Esophagus muscularis mucosa (tissue), 4 donors: ENCODE measurements around the gene EXOC1L. TPM values are rescaled to one million over a fixed set of nuclear protein-coding genes. Genes with fewer than 3 reads are reported as not detected.

Experiments
- DNase-seq: peaks from one replicate; pipeline ENCODE4 v3.0.0-alpha.2; 2017; ENCODE audit errors: extremely low spot score
- H3K27ac ChIP-seq, 4 donors: fragments of 200-600 bp; sonication (generic); replicated peaks in 1 of 4; 1 replicate in 3 of 4; 2 replicates in 1 of 4; pipeline ENCODE4 v1.5.1; 2016 to 2019; ENCODE audit warnings: mild to moderate bottlenecking in 1 of 4
- H3K27me3 ChIP-seq, 4 donors: fragments of 200-600 bp; sonication (generic); one replicate each; pipeline versions ENCODE4 v1.5.1 to v1.6.0; 2016 to 2019
- H3K36me3 ChIP-seq, 4 donors: fragments of 200-600 bp; sonication (generic); one replicate each; pipeline ENCODE4 v1.5.1; 2016 to 2019
- H3K4me1 ChIP-seq, 4 donors: fragments of 200-600 bp; sonication (generic); one replicate each; pipeline ENCODE4 v1.5.1; 2016 to 2019
- H3K4me3 ChIP-seq, 4 donors: fragments of 200-600 bp; sonication (generic); 1 replicate in 2 of 4; 2 replicates in 2 of 4; pipeline ENCODE4 v1.5.1; 2016 to 2019; ENCODE audit warnings: mild to moderate bottlenecking in 4 of 4, moderate library complexity in 1 of 4
- H3K9me3 ChIP-seq, 4 donors: fragments of 200-600 bp; sonication (generic); 1 replicate in 3 of 4; 2 replicates in 1 of 4; pipeline ENCODE4 v1.5.1; 2016 to 2019
- EP300 ChIP-seq: sonication (generic); formaldehyde crosslinking; IDR thresholded peaks from one replicate; pipeline ENCODE4 v1.6.1; 2017; ENCODE audit warnings: antibody characterized with exemption
- POLR2A ChIP-seq: fragments of 450-650 bp; IDR thresholded peaks from one replicate; pipeline ENCODE4 v1.6.1; 2017; ENCODE audit warnings: antibody characterized with exemption, moderate library complexity, mild to moderate bottlenecking, low read depth
- POLR2AphosphoS5 ChIP-seq, 2 donors: sonication (generic); formaldehyde crosslinking; IDR thresholded peaks; one replicate each; pipeline ENCODE4 v1.6.1; 2017; ENCODE audit warnings: antibody characterized with exemption in 2 of 2
- WGBS: methylation state at CpG from one replicate; pipeline ENCODE4 v1.1.5; 2018; 5-methylcytosine and 5-hydroxymethylcytosine counted together
- intact Hi-C: fragments of 100-400 bp; cut with DNase I; formaldehyde crosslinking; loops from one replicate; pipeline ENCODE4 v1.15.1; 2023
- total RNA-seq, 4 donors: library from RNA; depleted of rRNA; stranded (reverse); fragments of >200 nt; gene quantifications; one replicate each; pipeline versions ENCODE4 v1.1.0 to v1.2.1, GENCODE V29; 2016
- TF ChIP-seq, protein P1 (sequence below), 3 experiments: fragments of 200-600 bp in 2 of 3; fragments of 450-650 bp in 1 of 3; sonication (generic) in 2 of 3; IDR thresholded peaks; one replicate each; pipeline ENCODE4 v1.5.1; 2017 to 2019; ENCODE audit warnings: antibody characterized with exemption in 3 of 3, mild to moderate bottlenecking in 2 of 3, moderate library complexity in 1 of 3

Gene EXOC1L
- total RNA-seq, 4 donors from 2014 or later, result not detected

DNA sequence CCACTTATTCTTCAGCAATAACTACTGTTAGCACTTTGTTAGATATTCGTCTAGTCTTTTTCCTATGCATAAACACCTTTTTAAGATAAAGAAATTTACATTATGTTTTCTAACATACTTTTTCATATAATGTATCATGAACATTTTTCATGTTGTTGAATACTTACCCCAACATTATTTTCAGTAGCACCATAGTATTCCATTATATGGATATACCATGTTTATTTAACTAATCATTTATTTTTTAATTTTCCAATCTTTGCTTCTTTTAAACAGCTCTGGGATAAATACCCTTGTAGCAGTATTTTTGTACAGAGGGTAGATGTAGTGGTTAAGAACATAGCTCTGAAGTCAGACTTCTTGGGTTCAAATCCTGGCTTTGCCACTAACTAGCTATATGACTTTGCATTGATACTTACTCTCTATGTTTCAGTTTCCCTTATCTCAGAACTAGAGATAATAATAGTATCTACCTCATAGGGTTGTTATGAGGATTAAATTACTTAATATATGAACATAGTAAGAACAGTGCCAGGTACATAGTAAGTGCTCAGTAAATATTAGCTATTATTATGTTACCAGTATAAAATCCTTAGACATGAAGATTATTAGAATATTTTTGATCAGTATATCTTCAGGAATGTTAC, 45.1 kb downstream of the EXOC1L start:
- Histone ChIP-seq H3K27me3 (no peaks in the 10 kb centered on the region), H3K36me3 (peaks cover 12 to 67% (median 35%) of the 10 kb centered on the region in 4 donors), H3K4me3 (no peak overlapping the region), H3K27ac (no peak overlapping the region), H3K4me1 (peaks cover 10 to 18% (median 18%) of the 10 kb centered on the region in 4 donors), H3K9me3 (no peaks in the 10 kb centered on the region)
- 92% methylated on average over 1 of the region's 1 CpG for WGBS
- TF ChIP-seq POLR2AphosphoS5 (IDR thresholded peaks at IDR 0.05) (no peak), EP300 (no peak), POLR2A (no peak)
- TF ChIP-seq, protein P1, sequence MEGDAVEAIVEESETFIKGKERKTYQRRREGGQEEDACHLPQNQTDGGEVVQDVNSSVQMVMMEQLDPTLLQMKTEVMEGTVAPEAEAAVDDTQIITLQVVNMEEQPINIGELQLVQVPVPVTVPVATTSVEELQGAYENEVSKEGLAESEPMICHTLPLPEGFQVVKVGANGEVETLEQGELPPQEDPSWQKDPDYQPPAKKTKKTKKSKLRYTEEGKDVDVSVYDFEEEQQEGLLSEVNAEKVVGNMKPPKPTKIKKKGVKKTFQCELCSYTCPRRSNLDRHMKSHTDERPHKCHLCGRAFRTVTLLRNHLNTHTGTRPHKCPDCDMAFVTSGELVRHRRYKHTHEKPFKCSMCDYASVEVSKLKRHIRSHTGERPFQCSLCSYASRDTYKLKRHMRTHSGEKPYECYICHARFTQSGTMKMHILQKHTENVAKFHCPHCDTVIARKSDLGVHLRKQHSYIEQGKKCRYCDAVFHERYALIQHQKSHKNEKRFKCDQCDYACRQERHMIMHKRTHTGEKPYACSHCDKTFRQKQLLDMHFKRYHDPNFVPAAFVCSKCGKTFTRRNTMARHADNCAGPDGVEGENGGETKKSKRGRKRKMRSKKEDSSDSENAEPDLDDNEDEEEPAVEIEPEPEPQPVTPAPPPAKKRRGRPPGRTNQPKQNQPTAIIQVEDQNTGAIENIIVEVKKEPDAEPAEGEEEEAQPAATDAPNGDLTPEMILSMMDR (IDR thresholded peaks at IDR 0.05), result no peak
- intact Hi-C loops, result loop anchor here (5.0 kb wide), 1 partner anchor 517 kb away; the partner anchor contains the start of gene SRD5A3
- no peak for DNase-seq

DNA sequence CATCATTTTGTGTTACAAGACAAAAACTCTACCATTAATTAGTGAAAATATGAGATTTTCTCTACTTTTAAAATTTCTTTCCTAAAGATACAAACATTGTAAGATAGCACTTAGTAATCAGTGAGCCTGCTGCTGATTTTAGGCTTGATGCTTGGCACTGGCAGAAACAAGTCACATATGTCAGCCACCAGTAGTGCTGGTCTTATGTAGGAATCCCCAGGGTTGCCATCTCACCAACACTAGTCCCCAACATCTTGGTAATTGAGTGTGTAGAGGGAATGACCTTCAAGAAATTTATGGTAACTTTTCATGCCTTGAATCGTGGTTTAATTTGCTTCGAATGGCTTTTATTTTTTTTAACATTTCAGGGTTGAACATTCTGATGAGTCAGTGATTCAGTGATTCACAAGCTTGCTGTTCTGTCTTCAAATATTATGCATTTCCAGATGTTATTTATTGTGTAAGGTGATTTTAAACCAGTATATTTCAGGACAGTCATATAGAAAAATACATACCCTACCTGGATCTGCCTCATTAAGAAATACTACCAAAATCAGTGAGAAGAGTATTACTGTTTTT, 45.7 kb downstream of the EXOC1L start:
- intact Hi-C loops, result loop anchor here (5.0 kb wide), 1 partner anchor 518 kb away; the partner anchor contains the start of gene SRD5A3
- TF ChIP-seq, protein P1 (IDR thresholded peaks at IDR 0.05), result no peak
- no peak for TF ChIP-seq EP300
- no peak for TF ChIP-seq POLR2AphosphoS5 (IDR thresholded peaks at IDR 0.05)
- no peak for TF ChIP-seq POLR2A
- Histone ChIP-seq H3K27me3 (no peaks in the 10 kb centered on the region), H3K9me3 (no peaks in the 10 kb centered on the region), H3K4me1 (peaks cover 10 to 18% (median 18%) of the 10 kb centered on the region in 4 donors), H3K27ac (peak overlapping the region; percentile 22 to 67 (median 58)), H3K36me3 (peaks cover 14 to 67% (median 37%) of the 10 kb centered on the region in 4 donors), H3K4me3 (no peak overlapping the region)
- DNase-seq, result no peak
- WGBS, result 64% methylated on average over 2 of the region's 2 CpGs

DNA sequence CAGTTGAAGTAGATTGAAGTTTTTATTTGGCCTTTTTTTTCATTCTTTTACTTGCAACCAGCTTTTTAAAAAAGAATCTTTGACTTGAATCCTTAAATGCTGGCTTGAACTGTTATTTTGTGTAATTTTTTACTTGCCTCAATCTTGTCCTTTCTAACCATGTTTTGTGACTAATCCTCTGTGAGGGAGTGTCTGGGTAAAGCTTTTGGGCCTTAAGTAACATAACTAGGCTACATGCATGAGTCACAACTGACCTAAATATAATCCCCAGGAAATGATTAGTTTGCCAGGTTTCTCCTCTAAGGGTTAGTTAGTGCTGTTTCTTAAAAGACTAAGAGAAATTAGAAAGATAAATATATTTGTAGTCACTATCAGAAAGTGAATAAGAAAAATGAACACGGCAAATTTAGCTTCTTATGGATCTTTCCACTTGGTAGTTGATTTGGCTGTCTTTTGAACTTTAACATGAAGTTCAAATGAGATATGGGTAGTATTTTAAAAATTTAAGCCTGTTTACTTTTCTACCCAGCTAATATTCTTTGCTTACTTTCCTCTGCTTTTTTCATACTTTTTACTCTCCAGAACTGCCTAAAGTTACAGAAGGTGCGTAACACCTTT, 46.8 kb downstream of the EXOC1L start:
- 68% methylated on average over 2 of the region's 2 CpGs for WGBS
- peak overlapping the region; percentile 22 to 67 (median 58) for H3K27ac ChIP-seq
- no peaks in the 10 kb centered on the region for H3K27me3 ChIP-seq
- peaks cover 20 to 70% (median 43%) of the 10 kb centered on the region in 4 donors for H3K36me3 ChIP-seq
- no peak overlapping the region for H3K4me3 ChIP-seq
- TF ChIP-seq, protein P1 (IDR thresholded peaks at IDR 0.05), result no peak
- peak in 1 of 2 donors; percentile 20 for TF ChIP-seq POLR2AphosphoS5 (IDR thresholded peaks at IDR 0.05)
- no peak for DNase-seq
- no peaks in the 10 kb centered on the region for H3K9me3 ChIP-seq
- H3K4me1 ChIP-seq, result peaks cover 10 to 18% (median 18%) of the 10 kb centered on the region in 4 donors
- intact Hi-C loops, result loop anchor here (5.0 kb wide), 1 partner anchor 519 kb away; the partner anchor contains the start of gene SRD5A3

DNA sequence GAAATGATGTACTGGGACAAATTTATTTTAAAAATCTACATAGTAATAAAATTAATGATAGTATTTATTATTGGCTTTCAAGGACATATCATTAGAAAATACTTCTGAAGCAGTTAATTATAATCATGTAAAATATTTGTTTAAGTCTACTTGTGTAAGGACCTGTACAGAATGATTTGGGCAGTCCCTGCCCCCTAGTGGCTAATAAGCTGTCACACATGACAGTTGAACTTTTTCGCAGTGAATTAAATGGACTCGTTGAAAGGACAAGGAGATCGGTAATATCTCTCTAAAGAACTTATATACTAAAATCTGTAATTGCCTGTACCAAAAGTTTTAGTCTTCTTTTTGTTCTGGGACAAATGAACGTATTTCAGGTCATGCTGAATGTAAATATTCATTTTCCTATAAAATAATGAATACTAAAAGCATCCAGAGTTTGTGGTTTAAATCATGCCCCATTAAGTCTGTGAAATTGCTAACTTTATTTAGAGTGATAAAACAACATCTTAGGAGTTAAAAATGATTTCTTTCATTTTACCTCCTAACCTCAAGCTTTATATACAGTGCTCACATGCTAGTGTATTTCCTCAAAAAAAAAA, 47.5 kb downstream of the EXOC1L start:
- H3K36me3 ChIP-seq, result peaks cover 23 to 70% (median 47%) of the 10 kb centered on the region in 4 donors
- H3K27me3 ChIP-seq, result no peaks in the 10 kb centered on the region
- peaks cover 10 to 18% (median 18%) of the 10 kb centered on the region in 4 donors for H3K4me1 ChIP-seq
- WGBS, result 16% methylated on average over 4 of the region's 4 CpGs
- intact Hi-C loops, result loop anchor here (5.0 kb wide), 1 partner anchor 520 kb away; the partner anchor contains the start of gene SRD5A3
- no peak overlapping the region for H3K4me3 ChIP-seq
- H3K27ac ChIP-seq, result peak overlapping the region; percentile 22 to 67 (median 58)
- no peak for DNase-seq
- TF ChIP-seq POLR2A (no peak), POLR2AphosphoS5 (IDR thresholded peaks at IDR 0.05) (no peak)
- TF ChIP-seq, protein P1 (IDR thresholded peaks at IDR 0.05), result peak; percentile 62 to 83 (median 69)
- H3K9me3 ChIP-seq, result no peaks in the 10 kb centered on the region
